WI38 (cell line): ENCODE data around the gene NKX1-1.

Experiments used
- H3K4me3 ChIP-seq: 2 replicates; pipeline ENCODE4 v1.5.1; 2011; ENCODE audit warnings: low read depth, mild to moderate bottlenecking, control low read depth, low read length
- CTCF ChIP-seq: IDR thresholded peaks from 2 replicates; pipeline ENCODE4 v1.5.1; 2012; ENCODE audit warnings: low read depth, mild to moderate bottlenecking, control low read depth, low read length

NKX1-1 gene

GRCh38 chr4:1406981-1407656, 877 bp upstream of the NKX1-1 start:
- no peak overlapping the region for H3K4me3 ChIP-seq
- no peak for TF ChIP-seq CTCF

GRCh38 chr4:1405636-1406393, 427 bp downstream of the NKX1-1 start:
- no peak for TF ChIP-seq CTCF
- H3K4me3 ChIP-seq = no peak overlapping the region

GRCh38 chr4:1405254-1405635, 997 bp downstream of the NKX1-1 start:
- no peak overlapping the region for H3K4me3 ChIP-seq
- TF ChIP-seq CTCF = no peak

- TF ChIP-seq CTCF = no peak
- no peak overlapping the region for H3K4me3 ChIP-seq
Observed at GRCh38 chr4:1404573-1405253, 1.5 kb downstream of the NKX1-1 start.

GRCh38 chr4:1403591-1404572, 2.4 kb downstream of the NKX1-1 start:
- H3K4me3 ChIP-seq = no peak overlapping the region
- no peak for TF ChIP-seq CTCF

GRCh38 chr4:1403177-1403583, 3.1 kb downstream of the NKX1-1 start:
- TF ChIP-seq CTCF = no peak
- no peak overlapping the region for H3K4me3 ChIP-seq
